A673 (cell line): Measurements from ENCODE around the gene NEB. TPM values are rescaled to one million over a fixed set of nuclear protein-coding genes. Genes with fewer than 3 reads are reported as not detected.

Experiments
- BruUV-seq: library from RNA; stranded (reverse); fragments of 400-500 nt; replicated peaks from 2 replicates; lab custom pipeline; 2021; lab: Mats Ljungman, UMichigan
- CTCF ChIA-PET: fragments of 300-600 bp; sonication (Branson Sonifier 250); formaldehyde crosslinking; loops from one replicate; lab custom pipeline; 2022; ENCODE audit warnings: antibody characterized with exemption; lab: Charles Lee
- POLR2A ChIA-PET: fragments of 300-600 bp; sonication (Branson Sonifier 250); formaldehyde crosslinking; loops from one replicate; lab custom pipeline; 2022; ENCODE audit warnings: antibody characterized with exemption; ENCODE audit not compliant: low non-redundant PET; lab: Charles Lee
- DNase-seq: peaks from one replicate; pipeline ENCODE4 v3.0.0-alpha.2; 2015; ENCODE audit warnings: low spot score
- H3K27ac ChIP-seq: fragments of 200-600 bp; sonication (generic); 2 replicates; pipeline ENCODE4 v1.5.1; 2016; ENCODE audit warnings: mixed run types, low read depth, mild to moderate bottlenecking, mixed read lengths, antibody characterized with exemption, low read length; ENCODE audit not compliant: poor library complexity, severe bottlenecking
- H3K27me3 ChIP-seq: fragments of 200-600 bp; sonication (generic); replicated peaks from 2 replicates; pipeline ENCODE4 v1.6.1; 2017; ENCODE audit warnings: mixed run types, low read depth, mild to moderate bottlenecking, mixed read lengths, antibody characterized with exemption, low read length; ENCODE audit not compliant: insufficient read depth, poor library complexity
- H3K36me3 ChIP-seq: fragments of 200-600 bp; sonication (generic); 2 replicates; pipeline ENCODE4 v1.6.1; 2016; ENCODE audit warnings: mixed run types, mild to moderate bottlenecking, mixed read lengths, antibody characterized with exemption, low read length; ENCODE audit not compliant: insufficient read depth, poor library complexity, severe bottlenecking
- H3K4me1 ChIP-seq: fragments of 200-600 bp; sonication (generic); 2 replicates; pipeline ENCODE4 v1.6.1; 2017; ENCODE audit warnings: mixed run types, mild to moderate bottlenecking, mixed read lengths, antibody characterized with exemption, low read length; ENCODE audit not compliant: insufficient read depth, poor library complexity, severe bottlenecking
- H3K4me3 ChIP-seq: fragments of 200-600 bp; sonication (generic); 2 replicates; pipeline ENCODE4 v1.5.1; 2016; ENCODE audit warnings: low read depth, mixed run types, mild to moderate bottlenecking, mixed read lengths, low read length; ENCODE audit not compliant: poor library complexity, severe bottlenecking
- H3K9me3 ChIP-seq: fragments of 200-600 bp; sonication (generic); 2 replicates; pipeline ENCODE4 v1.6.1; 2016; ENCODE audit warnings: mixed run types, low read depth, mild to moderate bottlenecking, mixed read lengths, antibody characterized with exemption, low read length; ENCODE audit not compliant: poor library complexity, severe bottlenecking
- CTCF ChIP-seq: fragments of 300-800, 200-600 bp; sonication (generic); conservative IDR thresholded peaks from 2 replicates; pipeline ENCODE4 v1.5.1; 2017; ENCODE audit warnings: low read depth, mild to moderate bottlenecking, antibody characterized with exemption, low read length, moderate library complexity, mixed read lengths
- EZH2 ChIP-seq: fragments of 200-600 bp; sonication (generic); IDR thresholded peaks from 2 replicates; pipeline ENCODE4 v1.6.1; 2017; ENCODE audit warnings: borderline replicate concordance, low read depth, mild to moderate bottlenecking, mixed read lengths, antibody characterized with exemption, low read length; ENCODE audit not compliant: poor library complexity, severe bottlenecking
- intact Hi-C: fragments of 100-400 bp; cut with micrococcal nuclease; formaldehyde crosslinking; loops from one replicate; pipeline ENCODE4 v1.10.0; 2022; ENCODE audit not compliant: unreplicated experiment
- total RNA-seq: library from RNA; stranded (reverse); gene quantifications from 2 replicates; pipeline ENCODE4 v1.2.3, GENCODE V29; 2021

Gene NEB
- total RNA-seq, 1 experiment from 2014 or later, result 7.0 TPM

GRCh38 chr2:151713291-151713903 lies 20.9 kb downstream of the NEB start:
- Histone ChIP-seq H3K27me3 (no peaks in the 10 kb centered on the region), H3K4me1 (no peaks in the 10 kb centered on the region), H3K9me3 (no peaks in the 10 kb centered on the region), H3K27ac (no peak overlapping the region), H3K36me3 (no peaks in the 10 kb centered on the region), H3K4me3 (no peak overlapping the region)
- TF ChIP-seq CTCF, result no peak
- TF ChIP-seq EZH2, result no peak
- POLR2A ChIA-PET, result no interaction called here
- CTCF ChIA-PET, result no interaction called here
- no peak for DNase-seq
- intact Hi-C loops, result no loop called here
- BruUV-seq, result no TSS peak

- Histone ChIP-seq H3K4me3 (no peak overlapping the region), H3K9me3 (no peaks in the 10 kb centered on the region), H3K4me1 (no peaks in the 10 kb centered on the region), H3K27me3 (no peaks in the 10 kb centered on the region), H3K27ac (no peak overlapping the region), H3K36me3 (no peaks in the 10 kb centered on the region)
- intact Hi-C loops, result no loop called here
- POLR2A ChIA-PET, result no interaction called here
- BruUV-seq, result no TSS peak
- no peak for TF ChIP-seq EZH2
- TF ChIP-seq CTCF, result no peak
- DNase-seq, result no peak
- CTCF ChIA-PET, result no interaction called here
These were observed 23.3 kb downstream of the NEB start for GRCh38 chr2:151711025-151711424.

GRCh38 chr2:151708788-151709187 lies 25.5 kb downstream of the NEB start:
- TF ChIP-seq CTCF (no peak), EZH2 (no peak)
- ChIA-PET CTCF (no interaction called here), POLR2A (no interaction called here)
- no peak overlapping the region for H3K4me3 ChIP-seq
- BruUV-seq, result no TSS peak
- no peaks in the 10 kb centered on the region for H3K4me1 ChIP-seq
- intact Hi-C loops, result no loop called here
- no peak overlapping the region for H3K27ac ChIP-seq
- no peaks in the 10 kb centered on the region for H3K9me3 ChIP-seq
- H3K27me3 ChIP-seq, result no peaks in the 10 kb centered on the region
- DNase-seq, result no peak
- H3K36me3 ChIP-seq, result no peaks in the 10 kb centered on the region
